Raji (cell line): ENCODE data around the gene CRYGN.

Experiments
- POLR2A ChIP-seq: IDR thresholded peaks from 2 replicates; pipeline ENCODE4 v1.6.1; 2011; ENCODE audit warnings: low read depth, low read length, control low read depth; ENCODE audit not compliant: insufficient read depth

The CRYGN gene

GRCh38 chr7:151411551-151411950 is 28.4 kb downstream of the CRYGN start:
- TF ChIP-seq POLR2A = no peak

GRCh38 chr7:151410405-151411390 is 29.2 kb downstream of the CRYGN start:
- TF ChIP-seq POLR2A = no peak

GRCh38 chr7:151409667-151410404 is 30.1 kb downstream of the CRYGN start, which contains the start of gene WDR86:
Gene WDR86 (minus strand): TSS chr7:151410038. CDS start chr7:151409589, 449 bp downstream.
- no peak for TF ChIP-seq POLR2A

DNA sequence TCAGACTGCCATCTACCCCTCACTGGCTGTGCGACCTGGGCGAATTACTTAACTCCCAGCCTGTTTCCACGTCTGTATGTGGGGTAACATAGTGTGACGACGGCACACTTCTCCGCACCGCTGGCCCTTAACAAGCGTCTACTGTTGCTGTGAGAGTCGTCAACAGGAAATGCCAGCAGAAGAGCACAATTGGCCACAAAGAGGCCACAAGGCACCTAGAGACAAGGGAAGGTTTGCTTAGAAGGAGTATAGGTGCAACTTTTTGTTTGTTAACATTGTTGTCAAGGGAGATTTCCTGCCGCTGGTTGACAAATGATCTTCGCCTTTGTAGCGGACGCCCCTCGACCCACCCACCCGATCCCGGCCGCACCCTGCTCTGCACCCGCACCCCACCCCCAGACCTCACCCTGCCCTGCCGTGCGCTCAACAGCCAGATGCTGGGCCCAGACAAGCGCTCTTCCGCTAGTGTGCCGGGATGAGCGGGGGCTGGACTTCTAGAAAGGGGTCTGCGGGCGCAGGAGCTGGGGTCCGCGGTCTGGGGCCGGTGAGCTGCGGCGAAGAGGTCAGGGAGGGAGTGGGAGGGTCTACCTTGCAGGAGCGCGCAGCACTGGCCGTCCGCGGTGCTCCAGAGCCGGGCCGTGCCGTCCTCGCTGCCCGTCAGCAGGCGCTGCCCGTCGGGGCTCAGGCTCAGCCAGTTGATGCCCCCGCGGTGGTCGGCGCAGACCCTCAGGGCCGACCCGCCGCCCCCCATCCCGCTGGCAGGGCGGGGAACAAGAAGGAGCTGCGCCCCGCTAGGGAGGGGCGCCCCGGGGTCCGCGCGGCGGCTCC is 30.9 kb downstream of the CRYGN start:
- TF ChIP-seq POLR2A = no peak

- TF ChIP-seq POLR2A = no peak
These were observed 31.5 kb downstream of the CRYGN start for GRCh38 chr7:151408498-151408838.

DNA sequence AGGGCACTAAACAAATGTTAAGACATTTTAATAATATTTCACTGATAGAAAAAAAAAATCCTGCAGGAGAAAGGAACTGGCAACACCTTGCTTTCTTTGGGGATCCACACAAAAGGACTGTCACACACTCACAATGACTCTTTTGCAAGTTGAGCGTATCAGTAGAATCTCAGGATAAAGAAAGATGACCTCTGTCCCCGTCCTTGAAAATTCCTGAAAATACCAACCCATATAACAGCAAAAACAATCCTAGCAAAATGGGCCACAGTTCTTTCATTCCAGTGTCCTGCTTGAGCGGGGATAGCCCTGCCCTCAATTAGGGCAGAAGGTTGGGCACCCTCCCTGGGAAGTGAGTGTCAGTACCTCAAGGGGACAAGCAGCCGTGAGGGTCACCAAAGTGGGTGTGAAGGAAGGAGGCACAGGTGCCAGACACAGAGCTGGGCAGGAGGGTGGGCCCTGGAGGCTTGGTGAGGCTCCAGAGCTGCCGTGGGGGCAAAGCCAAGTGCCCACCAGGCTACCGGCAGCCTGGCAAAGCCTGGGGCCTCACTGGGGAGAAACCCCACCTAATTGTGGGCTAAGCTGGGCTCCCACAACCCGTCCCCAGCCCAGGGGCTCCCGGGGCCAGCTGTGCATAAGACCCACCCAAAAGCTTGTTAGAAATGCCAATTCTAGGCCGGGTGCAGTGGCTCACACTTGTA is 32.9 kb downstream of the CRYGN start:
- no peak for TF ChIP-seq POLR2A

GRCh38 chr7:151406051-151406875 is 33.7 kb downstream of the CRYGN start:
- no peak for TF ChIP-seq POLR2A

DNA sequence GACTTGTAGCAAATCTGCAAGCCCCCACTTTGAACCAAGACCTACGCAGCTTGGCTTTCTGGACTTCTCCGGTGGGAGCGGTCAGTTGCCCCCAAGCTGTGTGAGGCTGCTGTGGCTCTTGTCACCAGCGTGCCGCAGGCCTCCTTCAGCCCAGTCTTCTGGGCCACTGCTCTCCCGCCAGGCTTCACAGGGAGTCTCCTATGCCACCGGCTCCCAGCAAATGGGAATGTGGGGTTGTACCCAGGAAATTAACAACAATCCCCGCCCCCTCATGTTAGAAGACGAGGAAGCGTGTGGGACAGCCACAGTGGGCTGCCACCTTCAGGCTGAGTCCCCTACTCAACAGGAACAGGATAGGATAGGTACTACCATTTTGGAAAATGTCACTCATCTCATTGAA is 34.4 kb downstream of the CRYGN start:
- no peak for TF ChIP-seq POLR2A

DNA sequence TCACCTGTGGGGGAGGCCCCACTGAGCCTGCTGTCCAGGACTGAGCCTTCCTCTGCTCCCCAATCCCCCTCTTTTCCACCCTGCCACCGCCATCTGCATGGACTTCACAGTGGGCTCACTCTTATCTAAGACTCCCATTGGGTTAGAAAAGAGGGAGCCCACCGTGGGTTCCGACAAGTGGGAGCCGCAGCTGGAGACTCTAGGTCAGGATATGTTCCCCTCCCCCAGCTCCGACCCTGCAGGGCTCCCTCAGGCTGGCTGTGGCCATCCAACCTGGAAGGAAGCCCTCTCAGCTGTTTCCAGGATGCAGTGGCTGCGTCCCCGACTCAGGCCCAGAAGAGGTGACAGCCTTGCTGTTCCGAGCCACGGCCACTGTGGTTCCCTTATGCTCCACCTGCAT is 34.9 kb downstream of the CRYGN start:
- TF ChIP-seq POLR2A = no peak

DNA sequence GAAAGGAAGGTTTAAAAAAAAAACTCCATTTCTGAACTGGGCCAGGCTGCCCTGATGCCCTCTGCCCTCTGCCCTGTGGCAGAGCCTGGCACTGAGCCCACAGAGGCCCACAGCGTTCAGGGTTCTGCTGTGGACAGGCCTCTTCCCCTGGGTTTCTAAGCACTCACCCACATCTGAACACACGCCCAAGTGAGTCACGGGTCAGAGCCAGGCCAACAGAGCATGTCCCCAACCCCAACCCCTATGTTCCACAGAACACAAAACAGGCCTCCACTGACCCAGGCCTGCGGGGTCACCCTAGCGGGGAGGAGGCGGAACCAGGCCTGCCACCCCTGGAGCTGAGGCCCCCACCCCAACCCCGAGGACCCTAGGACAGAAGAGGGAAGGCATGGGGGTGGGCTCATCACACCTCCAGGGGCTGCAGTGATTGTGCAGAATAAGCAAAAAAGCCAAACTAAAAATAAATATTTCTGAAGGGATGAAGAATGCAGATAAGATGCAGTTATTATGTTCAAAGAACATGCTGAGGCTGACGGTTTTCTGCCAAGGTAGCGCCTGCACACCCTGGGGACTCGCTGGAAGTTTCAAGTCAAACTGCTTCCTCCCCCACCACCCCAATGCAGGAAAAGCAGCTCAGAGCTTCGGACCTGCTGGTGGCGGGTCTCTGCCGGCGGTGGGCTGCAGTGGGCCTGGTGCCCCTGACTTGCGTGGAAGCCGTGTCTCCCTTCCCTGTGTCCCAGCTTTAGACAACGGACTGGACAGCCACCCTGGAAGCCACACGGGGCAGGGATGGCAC is 35.5 kb downstream of the CRYGN start:
- TF ChIP-seq POLR2A = no peak

- no peak for TF ChIP-seq POLR2A
These were observed 36.2 kb downstream of the CRYGN start for GRCh38 chr7:151403764-151404163.

DNA sequence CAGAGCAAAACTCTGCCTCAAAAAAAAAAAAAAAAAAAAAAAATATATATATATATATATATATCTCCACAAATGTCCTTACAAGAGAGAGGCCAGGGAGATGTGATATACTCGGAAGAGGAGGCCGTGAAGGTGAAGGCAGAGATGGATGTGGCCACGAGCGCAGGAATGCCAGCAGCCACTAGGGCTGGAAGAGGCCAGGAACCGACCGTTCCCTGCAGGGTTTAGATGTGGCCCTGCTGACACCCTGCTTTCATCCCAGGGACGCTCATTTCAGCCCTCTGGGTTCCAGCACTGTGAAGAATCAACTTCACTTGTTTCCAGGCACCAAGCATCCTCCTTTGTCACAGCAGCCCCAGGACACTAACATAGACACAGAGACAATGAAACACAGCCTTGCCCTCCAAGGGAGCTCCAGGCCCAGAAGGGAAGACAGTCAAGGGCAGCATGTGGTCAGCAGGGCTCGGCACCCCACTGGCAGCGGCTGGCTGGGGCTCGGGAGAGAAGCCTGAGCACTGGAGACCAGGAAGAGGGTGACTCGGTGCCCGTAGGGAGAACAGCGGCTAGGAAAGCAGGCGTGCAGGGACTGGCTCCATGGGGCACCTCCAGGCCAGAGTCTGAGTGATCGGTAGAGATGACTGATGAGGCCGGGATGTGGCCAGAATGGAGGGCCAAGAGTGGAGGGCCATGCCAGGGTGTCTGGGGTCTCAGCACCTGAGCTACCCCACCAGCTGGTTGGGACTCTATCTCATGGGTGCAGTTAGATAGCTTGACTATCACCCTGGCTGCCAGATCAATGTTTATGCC is 37.7 kb downstream of the CRYGN start:
- no peak for TF ChIP-seq POLR2A

GRCh38 chr7:151400626-151401315 is 39.2 kb downstream of the CRYGN start:
- no peak for TF ChIP-seq POLR2A
